AG08396 (cell line): Measurements from ENCODE around the gene PSMG4.
"Not testable (repeated sequence)": the region's sequence is repeated elsewhere in the genome, so short reads cannot be mapped to it uniquely, and the experiment has no call there.

Experiments
- DNase-seq: peaks from one replicate; pipeline ENCODE4 v3.0.0; 2012; ENCODE audit warnings: low spot score, mixed read lengths

The PSMG4 gene

GRCh38 chr6:3230900-3231246 lies 27.9 kb upstream of the PSMG4 start:
- DNase-seq: no peak

GRCh38 chr6:3231247-3232016 lies 27.3 kb upstream of the PSMG4 start:
- DNase-seq: peak; percentile 76

- no peak for DNase-seq
Observed at GRCh38 chr6:3232017-3232945, 26.5 kb upstream of the PSMG4 start.

GRCh38 chr6:3233321-3233720 lies 25.4 kb upstream of the PSMG4 start:
- DNase-seq: no peak

GRCh38 chr6:3233904-3234303 lies 24.8 kb upstream of the PSMG4 start:
- DNase-seq: no peak

- DNase-seq: no peak
Observed at GRCh38 chr6:3235486-3235885, 23.3 kb upstream of the PSMG4 start.

- DNase-seq: no peak
Observed at GRCh38 chr6:3236005-3236404, 22.7 kb upstream of the PSMG4 start.

DNA sequence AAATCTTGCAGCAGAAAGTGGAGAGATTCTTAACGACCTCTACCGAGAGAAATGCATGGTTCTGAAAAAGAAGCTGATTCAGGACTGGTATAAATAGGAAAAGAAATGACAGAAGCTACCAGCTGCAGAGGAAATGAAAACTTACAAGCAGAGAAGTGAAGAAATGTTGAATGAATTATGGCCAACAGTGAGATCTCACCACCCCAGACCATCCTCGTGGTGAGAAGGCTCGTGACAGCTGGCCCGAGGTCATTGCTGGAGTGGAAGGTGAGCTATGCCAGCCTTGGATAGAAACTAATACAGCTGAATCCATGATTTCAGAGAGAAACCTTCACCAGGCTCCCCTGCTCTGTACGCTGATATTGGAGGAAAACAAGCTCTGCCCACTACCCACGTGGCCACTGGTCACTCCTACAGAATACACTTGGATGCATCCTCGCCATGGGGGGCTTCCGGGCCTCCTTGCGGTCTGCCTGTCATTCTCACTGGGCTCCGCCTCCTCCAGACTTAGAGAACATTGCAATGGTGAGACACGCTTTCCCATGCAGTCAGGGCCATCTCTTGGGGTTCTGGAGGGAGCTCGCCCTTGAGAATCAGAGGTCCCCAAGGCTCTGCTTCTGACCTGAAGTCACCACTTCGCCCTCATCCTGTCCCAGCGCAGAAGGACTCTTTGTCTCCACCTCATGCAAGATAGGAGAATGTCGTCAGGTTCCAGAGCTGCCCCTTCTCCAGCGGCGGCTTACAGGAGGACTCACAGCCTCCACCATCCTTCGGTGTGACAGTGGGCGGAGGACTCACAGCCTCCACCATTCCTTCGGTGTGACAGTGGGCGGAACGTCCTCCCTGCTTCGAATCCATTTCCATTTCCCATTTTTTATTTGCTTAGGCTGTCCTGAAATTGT lies 20.7 kb upstream of the PSMG4 start:
- no peak for DNase-seq

DNA sequence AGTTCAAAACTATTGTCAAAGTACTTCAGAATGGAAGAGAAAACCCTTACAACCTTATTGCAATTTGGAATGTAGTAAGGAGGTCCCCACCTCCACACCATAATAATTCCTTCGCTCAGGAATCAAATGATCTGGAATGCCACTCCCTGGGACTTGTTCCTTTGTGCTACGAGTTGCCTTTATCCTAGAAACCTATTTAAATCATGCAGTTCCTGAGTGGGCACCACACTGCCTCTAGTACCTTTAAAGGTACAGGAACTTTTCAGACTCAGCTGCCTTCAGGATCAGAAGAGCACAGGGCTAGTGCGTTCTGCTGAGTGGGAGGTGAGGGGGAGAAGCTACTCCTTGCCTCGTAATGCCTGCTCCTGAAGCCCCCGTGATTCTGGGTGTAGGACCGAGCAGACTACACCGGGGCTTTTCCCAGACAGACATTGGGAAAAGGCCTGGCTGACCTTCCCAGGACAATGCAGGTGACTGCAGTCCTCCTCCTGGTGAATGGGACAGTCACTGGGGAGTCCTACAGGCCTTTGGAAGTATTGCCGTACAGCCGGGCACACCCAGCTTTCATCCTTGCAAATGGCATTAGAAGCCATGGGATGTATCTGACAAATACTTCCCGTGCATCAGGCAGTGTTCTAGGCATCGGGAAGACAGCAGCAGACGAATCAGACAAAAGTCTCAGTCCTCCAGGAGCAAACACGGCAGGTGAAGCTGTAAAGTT lies 19.5 kb upstream of the PSMG4 start:
- DNase-seq: no peak

GRCh38 chr6:3240595-3240994 lies 18.2 kb upstream of the PSMG4 start:
- DNase-seq: no peak

DNA sequence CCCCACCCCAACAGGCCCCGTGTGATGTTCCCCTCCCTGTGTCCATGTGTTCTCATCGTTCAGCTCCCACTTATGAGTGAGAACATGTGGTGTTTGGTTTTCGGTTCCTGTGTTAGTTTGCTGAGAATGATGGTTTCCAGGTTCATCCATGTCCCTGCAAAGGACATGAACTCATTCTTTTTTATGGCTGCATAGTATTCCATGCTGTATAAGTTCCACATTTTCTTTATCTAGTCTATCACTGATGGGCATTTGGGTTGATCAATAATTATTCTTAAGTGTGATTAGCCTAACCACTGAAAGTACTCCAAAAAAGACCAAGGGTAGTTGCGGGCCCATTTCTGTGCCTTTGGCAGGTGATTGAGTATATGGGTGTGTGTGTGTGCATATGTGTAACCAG lies 17.0 kb upstream of the PSMG4 start:
- not testable (repeated sequence) for DNase-seq

- DNase-seq: no peak
Observed at GRCh38 chr6:3242768-3243167, 16.0 kb upstream of the PSMG4 start.

- no peak for DNase-seq
Observed at GRCh38 chr6:3244003-3244831, 14.5 kb upstream of the PSMG4 start.

GRCh38 chr6:3244832-3245161 lies 13.9 kb upstream of the PSMG4 start:
- DNase-seq: not testable (repeated sequence)

DNA sequence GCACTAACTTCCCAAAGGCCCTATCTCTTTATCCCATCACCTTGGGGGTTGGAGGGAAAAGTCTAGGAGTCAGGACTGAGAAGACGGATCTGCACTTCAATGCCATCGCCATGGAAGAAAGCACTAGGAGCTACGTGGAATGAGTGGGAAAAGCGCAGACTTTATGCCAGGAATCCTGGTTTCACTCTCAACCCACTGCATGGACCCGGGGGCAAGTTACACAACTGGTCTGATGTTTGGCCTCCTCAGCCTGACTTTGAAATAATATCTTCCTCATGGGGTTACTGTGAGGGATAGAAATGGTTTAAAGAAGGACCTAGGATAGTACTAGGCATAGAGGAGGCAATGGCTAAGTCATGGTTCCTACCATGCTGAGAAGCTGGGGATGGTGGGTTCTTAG lies 13.5 kb upstream of the PSMG4 start:
- DNase-seq: no peak

DNA sequence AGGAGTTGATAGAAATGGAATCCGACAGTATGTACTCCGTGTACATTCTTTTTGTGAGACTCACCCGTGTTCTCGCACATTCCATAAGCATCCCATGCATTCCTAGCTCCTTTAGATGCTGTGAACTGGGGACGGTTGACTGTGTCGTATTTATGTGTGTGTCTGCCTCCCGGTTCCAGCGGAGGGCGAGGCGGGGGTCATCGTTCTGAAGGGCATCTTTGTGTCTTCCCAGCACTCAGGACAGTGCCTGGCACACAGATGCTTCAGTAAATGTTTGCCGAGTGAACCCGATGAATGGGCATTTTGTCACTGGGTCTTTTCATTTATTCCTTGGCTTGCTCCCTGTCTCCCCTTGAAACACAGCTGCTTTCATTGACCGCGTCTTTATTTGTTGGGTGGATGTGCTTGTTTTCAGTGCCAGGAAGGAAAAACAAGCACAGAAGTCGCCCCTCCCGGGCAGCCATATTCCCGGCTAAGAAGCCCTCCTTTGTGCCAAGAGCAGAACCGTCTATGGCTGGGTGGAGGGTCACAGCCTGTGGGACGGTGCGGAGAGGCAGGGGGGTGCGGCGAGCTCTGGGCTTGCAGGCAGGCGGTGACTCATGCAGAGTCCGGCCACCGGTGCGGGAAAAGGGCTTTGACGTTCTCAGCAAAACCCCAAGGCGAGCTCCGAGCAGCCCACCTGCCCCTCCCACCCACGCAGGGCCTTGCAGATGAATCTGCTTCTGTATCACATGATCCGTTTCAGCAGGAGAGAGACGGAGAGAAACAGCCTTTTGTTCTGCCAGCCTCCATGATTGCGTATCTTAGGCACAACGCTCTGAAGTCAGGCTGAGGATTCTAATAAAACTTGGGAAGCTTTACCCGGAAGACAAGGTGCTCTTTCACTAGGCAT lies 11.2 kb upstream of the PSMG4 start:
- peak; percentile 86 for DNase-seq

DNA sequence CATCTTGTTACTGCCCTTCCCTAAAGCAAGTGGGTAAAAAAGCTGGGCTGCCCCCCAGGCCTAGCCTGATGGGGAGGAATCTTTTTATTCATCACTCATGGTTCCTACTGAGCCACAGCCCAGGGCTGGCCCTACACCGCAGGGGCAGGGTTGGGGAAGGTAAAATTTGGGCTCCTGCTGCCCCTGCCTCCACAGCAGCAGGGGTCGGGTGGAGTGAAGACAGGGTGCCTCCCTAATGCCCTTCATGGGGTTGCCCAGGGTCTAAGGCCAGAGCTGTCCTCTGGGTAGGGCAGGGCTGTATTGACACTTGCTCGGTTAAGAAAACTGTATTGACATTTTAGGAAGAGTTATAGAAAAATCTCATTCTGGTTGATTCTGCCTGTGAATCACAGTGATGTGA lies 8.9 kb upstream of the PSMG4 start:
- no peak for DNase-seq

DNA sequence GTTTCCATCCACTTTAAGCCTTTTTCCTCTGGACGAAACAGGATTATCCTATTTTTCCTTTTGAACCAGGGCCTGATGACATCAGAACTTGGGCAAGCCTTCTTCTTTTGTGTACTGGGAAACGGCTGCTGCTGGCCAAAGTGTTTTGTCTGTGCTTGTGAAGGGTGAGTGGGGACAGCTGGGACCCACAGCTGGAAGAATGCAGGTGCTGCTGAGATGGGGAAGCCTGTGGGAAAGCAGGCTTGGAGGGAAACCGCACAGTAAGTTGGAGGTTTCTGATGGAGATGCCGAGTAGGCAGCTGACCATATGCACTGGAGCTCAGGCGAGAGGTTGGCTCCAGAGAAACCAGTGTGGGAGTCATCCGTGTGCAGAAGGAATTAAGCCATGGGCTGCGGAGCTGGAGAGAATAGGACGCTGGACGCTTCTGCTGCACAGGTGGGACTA lies 8.5 kb upstream of the PSMG4 start:
- no peak for DNase-seq

GRCh38 chr6:3251462-3252314 lies 7.1 kb upstream of the PSMG4 start:
- peak; percentile 88 for DNase-seq
